ENCODE measurements around the gene PLGRKT. TPM values are rescaled to one million over a fixed set of nuclear protein-coding genes. Genes with fewer than 3 reads are reported as not detected.
A peak's percentile ranks its signal among the peaks of the same experiment; 100 is the strongest.
"Not testable (repeated sequence)": the region's sequence is repeated elsewhere in the genome, so short reads cannot be mapped to it uniquely, and the experiment has no call there.

PLGRKT gene
- total RNA-seq, 5 donors from 2014 or later (not counting 1 experiment from before 2014, with no cell fraction given), result 15.4 to 21.3 (median 19.3) TPM

DNA sequence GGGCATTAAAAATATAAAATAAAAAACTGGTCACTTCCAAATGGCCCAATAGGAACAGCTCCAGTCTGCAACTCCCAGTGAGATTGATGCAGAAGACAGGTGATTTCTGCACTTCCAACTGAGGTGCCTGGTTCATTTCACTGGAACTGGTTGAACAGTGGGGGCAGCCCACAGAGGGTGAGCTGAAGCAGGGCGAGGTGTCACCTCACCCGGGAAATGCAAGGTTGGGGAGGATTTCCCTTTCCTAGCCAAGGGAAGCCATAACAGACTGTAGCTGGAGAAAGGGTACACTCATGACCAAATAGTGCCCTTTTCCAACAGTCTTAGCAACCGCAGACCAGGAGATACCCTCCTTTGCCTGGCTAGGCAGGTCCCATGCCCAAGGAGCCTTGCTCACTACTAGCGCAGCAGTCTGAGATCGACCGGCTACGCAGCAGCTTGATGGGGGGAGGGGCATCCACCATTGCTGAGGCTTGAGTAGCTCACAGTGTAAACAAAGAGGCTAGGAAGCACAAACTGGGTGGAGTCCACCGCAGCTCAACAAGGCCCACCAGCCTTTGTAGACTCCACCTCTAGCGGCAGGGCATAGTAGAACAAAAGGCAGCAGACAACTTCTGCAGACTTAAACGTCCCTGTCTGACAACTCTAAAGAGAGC is 110.7 kb downstream of the PLGRKT start:
- H3K4me3 Mint-ChIP-seq, result peak overlapping the region in 1 of 3 donors; percentile 69
- peak overlapping the region; percentile 58 to 73 for H3K27ac Mint-ChIP-seq
- H3K27me3 Mint-ChIP-seq, result no peaks in the 10 kb centered on the region
- peak overlapping the region; percentile 60 for H3K27ac ChIP-seq (ENCODE audit: low read length)
- 64% methylated on average over 9 of the region's 10 CpGs for WGBS (ENCODE audit: insufficient coverage)
- no peaks in the 10 kb centered on the region for H3K27me3 ChIP-seq (replicated peaks in 1 of 2; ENCODE audit: control insufficient read depth in 2 of 2, extremely low read depth in 1 of 2, insufficient read depth in 2 of 2, low read length in 1 of 2)
- ATAC-seq (replicated peaks in 1 of 4) (peak; percentile 83 to 94 (median 86)), DNase-seq (peak in 33 of 35 experiments; percentile 3 to 82 (median 51))
- ChIA-PET CTCF (interaction anchor here (0.7 to 1.5 kb wide), 6 partner anchors 9 to 676 kb away, joined by 3 to 6 read pairs (median 3); no protein-coding TSS in a partner anchor), POLR2A (interaction anchor here in 1 of 2 donors (0.8 to 0.9 kb wide), 2 partner anchors 10 to 141 kb away, joined by 3 read pairs; no protein-coding TSS in a partner anchor)
- H3K36me3 ChIP-seq (ENCODE audit: control insufficient read depth in 2 of 2, extremely low read depth in 1 of 2, insufficient read depth in 1 of 2, low read length in 1 of 2), result no peaks in the 10 kb centered on the region
- peaks cover 49% of the 10 kb centered on the region for H3K36me3 Mint-ChIP-seq
- peak overlapping the region in 1 of 2 donors; percentile 3 for H3K4me3 ChIP-seq (ENCODE audit: control insufficient read depth in 1 of 2, extremely low read depth in 1 of 2, low read length in 1 of 2)
- no peaks in the 10 kb centered on the region for H3K9me3 ChIP-seq
- peaks cover 16 to 18% of the 10 kb centered on the region in 2 experiments for H3K4me1 ChIP-seq (ENCODE audit: control insufficient read depth in 1 of 2, extremely low read depth in 1 of 2, insufficient read depth in 2 of 2, low read length in 2 of 2)
- H3K9me3 Mint-ChIP-seq, result peaks cover 0 to 6% (median 0%) of the 10 kb centered on the region in 3 donors
- H3K4me1 Mint-ChIP-seq, result peaks cover 34 to 54% (median 44%) of the 10 kb centered on the region in 3 donors

DNA sequence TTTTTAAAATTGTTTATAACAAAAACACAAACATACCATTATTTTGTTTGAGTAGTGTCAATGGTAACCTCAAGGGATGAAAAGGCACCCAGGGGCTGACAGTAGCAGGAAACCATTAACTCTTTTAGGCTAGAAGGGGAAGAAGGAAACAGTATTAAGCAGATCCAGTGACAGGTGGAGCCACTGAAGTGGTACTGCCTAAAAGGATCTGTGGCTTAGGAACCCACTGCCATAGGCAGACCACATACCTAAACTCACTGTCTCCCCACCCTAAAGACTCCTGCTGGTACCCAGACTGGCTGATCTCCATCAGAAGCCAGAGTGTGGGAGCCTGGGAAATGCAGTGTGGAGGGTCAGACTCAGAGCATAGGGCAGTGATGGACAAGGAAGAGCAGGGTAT is 111.5 kb downstream of the PLGRKT start:
- POLR2A ChIA-PET, result no interaction called here
- Mint-ChIP-seq H3K9me3 (peaks cover 0 to 6% (median 0%) of the 10 kb centered on the region in 3 donors), H3K4me1 (peaks cover 39 to 62% (median 51%) of the 10 kb centered on the region in 3 donors), H3K4me3 (peak overlapping the region in 1 of 3 donors; percentile 69), H3K27ac (peak overlapping the region; percentile 39 to 71), H3K27me3 (no peaks in the 10 kb centered on the region), H3K36me3 (peaks cover 42% of the 10 kb centered on the region)
- H3K36me3 ChIP-seq (ENCODE audit: control insufficient read depth in 2 of 2, extremely low read depth in 1 of 2, insufficient read depth in 1 of 2, low read length in 1 of 2), result no peaks in the 10 kb centered on the region
- H3K9me3 ChIP-seq, result no peaks in the 10 kb centered on the region
- H3K4me1 ChIP-seq (ENCODE audit: control insufficient read depth in 1 of 2, extremely low read depth in 1 of 2, insufficient read depth in 2 of 2, low read length in 2 of 2), result peaks cover 16 to 18% of the 10 kb centered on the region in 2 experiments
- no peaks in the 10 kb centered on the region for H3K27me3 ChIP-seq (replicated peaks in 1 of 2; ENCODE audit: control insufficient read depth in 2 of 2, extremely low read depth in 1 of 2, insufficient read depth in 2 of 2, low read length in 1 of 2)
- DNase-seq, result no peak
- no peak overlapping the region for H3K4me3 ChIP-seq (ENCODE audit: control insufficient read depth in 1 of 2, extremely low read depth in 1 of 2, low read length in 1 of 2)
- no peak for ATAC-seq (replicated peaks in 1 of 4)
- no peak overlapping the region for H3K27ac ChIP-seq (ENCODE audit: low read length)
- CTCF ChIA-PET, result interaction anchor here in 1 of 2 donors (1.1 to 1.5 kb wide), 3 partner anchors 51 to 140 kb away, joined by 3 to 6 read pairs (median 3); no protein-coding TSS in a partner anchor

DNA sequence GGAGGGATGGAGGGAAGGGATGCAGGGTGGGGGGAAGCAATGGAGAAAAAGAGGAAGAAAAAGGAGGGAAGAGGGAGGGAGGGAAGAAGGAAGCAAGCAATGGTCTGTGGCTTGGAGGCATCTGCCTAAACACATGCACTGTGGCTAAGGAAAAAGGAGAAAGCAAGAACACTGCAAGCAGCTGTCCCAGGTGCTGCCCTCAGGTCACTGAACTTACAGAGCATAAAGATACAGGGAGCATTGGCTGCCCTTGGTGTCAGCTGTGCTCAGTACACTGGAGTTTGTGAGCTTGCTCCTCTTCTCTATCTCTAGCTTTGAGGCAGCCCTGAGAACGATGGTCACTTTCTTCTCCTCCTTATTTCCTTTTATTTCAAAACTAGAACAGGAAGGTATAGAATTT is 116.1 kb downstream of the PLGRKT start:
- not testable (repeated sequence) for DNase-seq; H3K36me3 ChIP-seq (ENCODE audit: control insufficient read depth in 2 of 2, extremely low read depth in 1 of 2, insufficient read depth in 1 of 2, low read length in 1 of 2); ATAC-seq (replicated peaks in 1 of 4); H3K9me3 ChIP-seq; H3K27ac ChIP-seq (ENCODE audit: low read length); H3K4me1 ChIP-seq (ENCODE audit: control insufficient read depth in 1 of 2, extremely low read depth in 1 of 2, insufficient read depth in 2 of 2, low read length in 2 of 2); H3K4me3 ChIP-seq (ENCODE audit: control insufficient read depth in 1 of 2, extremely low read depth in 1 of 2, low read length in 1 of 2); H3K27me3 Mint-ChIP-seq; H3K27me3 ChIP-seq (replicated peaks in 1 of 2; ENCODE audit: control insufficient read depth in 2 of 2, extremely low read depth in 1 of 2, insufficient read depth in 2 of 2, low read length in 1 of 2); H3K27ac Mint-ChIP-seq; H3K4me3 Mint-ChIP-seq; H3K9me3 Mint-ChIP-seq
- peaks cover 31% of the 10 kb centered on the region for H3K36me3 Mint-ChIP-seq
- CTCF ChIA-PET, result interaction anchor here in 1 of 2 donors (0.6 to 1.4 kb wide), 3 partner anchors 116 to 279 kb away, joined by 3 to 4 read pairs (median 3); partner anchors contain the start of gene PLGRKT
- peaks cover 17 to 29% (median 28%) of the 10 kb centered on the region in 3 donors for H3K4me1 Mint-ChIP-seq
- no CpG with 5 or more reads among the region's 1 CpG for WGBS (ENCODE audit: insufficient coverage)
- POLR2A ChIA-PET, result interaction anchor here (0.6 to 0.7 kb wide), 2 partner anchors 11 to 31 kb away, joined by 3 read pairs; no protein-coding TSS in a partner anchor

DNA sequence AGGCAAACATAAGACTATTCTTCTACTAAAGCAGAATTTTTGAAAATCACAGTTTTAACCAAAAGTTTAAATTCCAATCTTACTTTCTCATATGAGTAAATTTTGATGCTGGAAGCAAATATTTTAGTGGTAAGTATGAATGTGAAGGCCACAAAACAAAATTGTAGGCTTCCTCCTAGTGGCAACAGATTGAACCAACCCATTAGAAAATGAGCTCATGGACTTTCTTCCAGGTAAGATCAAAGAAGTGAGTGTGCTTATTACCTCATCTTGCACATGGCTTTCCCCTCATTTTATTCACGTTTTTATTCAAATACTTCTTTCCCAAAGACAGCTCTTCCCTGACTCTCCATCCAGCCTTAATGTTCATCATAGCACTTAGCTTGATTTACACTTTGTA is 116.7 kb downstream of the PLGRKT start:
- ATAC-seq (replicated peaks in 1 of 4) (peak in 1 of 4 experiments; percentile 32), DNase-seq (peak in 1 of 35 experiments; percentile 21)
- 33% methylated on average over 1 of the region's 1 CpG for WGBS (ENCODE audit: insufficient coverage)
- no peaks in the 10 kb centered on the region for H3K9me3 Mint-ChIP-seq
- Histone ChIP-seq H3K4me3 (ENCODE audit: control insufficient read depth in 1 of 2, extremely low read depth in 1 of 2, low read length in 1 of 2) (no peak overlapping the region), H3K9me3 (no peaks in the 10 kb centered on the region), H3K4me1 (ENCODE audit: control insufficient read depth in 1 of 2, extremely low read depth in 1 of 2, insufficient read depth in 2 of 2, low read length in 2 of 2) (peaks cover 0 to 4% of the 10 kb centered on the region in 2 experiments), H3K36me3 (ENCODE audit: control insufficient read depth in 2 of 2, extremely low read depth in 1 of 2, insufficient read depth in 1 of 2, low read length in 1 of 2) (no peaks in the 10 kb centered on the region), H3K27me3 (replicated peaks in 1 of 2; ENCODE audit: control insufficient read depth in 2 of 2, extremely low read depth in 1 of 2, insufficient read depth in 2 of 2, low read length in 1 of 2) (no peaks in the 10 kb centered on the region), H3K27ac (ENCODE audit: low read length) (no peak overlapping the region)
- no peaks in the 10 kb centered on the region for H3K27me3 Mint-ChIP-seq
- peaks cover 12 to 24% (median 23%) of the 10 kb centered on the region in 3 donors for H3K4me1 Mint-ChIP-seq
- POLR2A ChIA-PET, result interaction anchor here (0.6 to 0.7 kb wide), 2 partner anchors 12 to 31 kb away, joined by 3 read pairs; no protein-coding TSS in a partner anchor
- CTCF ChIA-PET, result interaction anchor here in 1 of 2 donors (0.6 to 1.4 kb wide), 3 partner anchors 117 to 280 kb away, joined by 3 to 4 read pairs (median 3); partner anchors contain the start of gene PLGRKT
- H3K27ac Mint-ChIP-seq, result no peak overlapping the region
- peaks cover 31% of the 10 kb centered on the region for H3K36me3 Mint-ChIP-seq
- H3K4me3 Mint-ChIP-seq, result no peak overlapping the region

DNA sequence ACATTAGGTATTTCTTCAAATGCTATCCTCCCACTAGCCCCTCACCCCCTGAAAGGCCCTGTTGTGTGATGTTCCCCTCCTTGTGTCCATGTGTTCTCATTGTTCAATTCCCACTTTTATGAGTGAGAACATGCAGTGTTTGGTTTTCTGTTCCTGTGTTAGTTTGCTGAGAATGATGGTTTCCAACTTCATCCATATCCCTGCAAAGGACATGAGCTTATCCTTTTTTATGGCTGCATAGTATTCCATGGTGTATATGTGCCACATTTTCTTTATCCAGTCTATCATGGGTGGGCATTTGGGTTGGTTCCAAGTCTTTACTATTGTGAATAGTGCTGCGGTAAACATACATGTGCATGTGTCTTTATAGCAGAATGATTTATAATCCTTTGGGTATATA is 121.3 kb downstream of the PLGRKT start:
- H3K27me3 ChIP-seq (replicated peaks in 1 of 2; ENCODE audit: control insufficient read depth in 2 of 2, extremely low read depth in 1 of 2, insufficient read depth in 2 of 2, low read length in 1 of 2); CTCF ChIA-PET; H3K4me3 ChIP-seq (ENCODE audit: control insufficient read depth in 1 of 2, extremely low read depth in 1 of 2, low read length in 1 of 2); POLR2A ChIA-PET; H3K27ac ChIP-seq (ENCODE audit: low read length); DNase-seq; H3K27ac Mint-ChIP-seq; H3K4me1 Mint-ChIP-seq; H3K27me3 Mint-ChIP-seq; H3K4me3 Mint-ChIP-seq; H3K9me3 ChIP-seq; H3K36me3 ChIP-seq (ENCODE audit: control insufficient read depth in 2 of 2, extremely low read depth in 1 of 2, insufficient read depth in 1 of 2, low read length in 1 of 2); ATAC-seq (replicated peaks in 1 of 4); H3K4me1 ChIP-seq (ENCODE audit: control insufficient read depth in 1 of 2, extremely low read depth in 1 of 2, insufficient read depth in 2 of 2, low read length in 2 of 2): not testable (repeated sequence)
- WGBS (ENCODE audit: insufficient coverage), result no CpG with 5 or more reads among the region's 1 CpG
- Mint-ChIP-seq H3K9me3 (peaks cover 7 to 15% (median 10%) of the 10 kb centered on the region in 3 donors), H3K36me3 (peaks cover 59% of the 10 kb centered on the region)

DNA sequence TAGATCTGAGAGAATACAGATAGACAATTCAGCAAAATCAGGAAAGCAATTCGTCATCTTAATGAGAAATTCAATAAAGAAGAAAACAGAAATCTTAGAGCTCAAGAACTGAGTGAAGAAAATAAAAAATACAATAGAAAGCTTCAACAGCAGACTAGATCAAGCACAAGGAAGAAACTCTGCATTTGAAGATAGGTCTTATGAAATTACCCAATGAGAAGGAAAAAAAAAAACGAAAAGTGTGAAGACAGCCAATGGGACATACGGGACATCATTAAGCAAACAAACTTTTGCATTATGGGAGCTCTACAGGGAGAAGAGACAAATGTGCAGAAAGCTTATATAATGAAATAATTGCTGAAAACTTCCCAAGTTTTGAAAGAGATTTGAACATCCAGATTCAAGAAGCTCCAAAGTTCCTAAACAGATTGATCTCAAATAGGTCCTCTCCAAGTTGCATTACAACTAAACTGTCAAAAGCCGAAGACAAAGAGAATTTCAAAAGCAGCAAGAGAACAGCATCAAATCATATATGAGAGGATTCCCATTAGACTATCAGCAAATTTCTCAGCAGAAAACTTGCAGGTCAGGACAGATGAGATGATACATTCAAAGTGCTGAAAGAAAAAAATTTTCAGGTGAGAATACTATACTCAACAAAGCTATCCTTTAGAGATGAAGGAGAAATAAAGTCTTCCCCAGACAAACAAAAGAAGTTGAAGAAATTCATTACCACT is 122.4 kb downstream of the PLGRKT start:
- Mint-ChIP-seq H3K27ac (no peak overlapping the region), H3K4me3 (no peak overlapping the region), H3K4me1 (no peaks in the 10 kb centered on the region), H3K9me3 (peaks cover 7 to 15% (median 10%) of the 10 kb centered on the region in 3 donors), H3K36me3 (peaks cover 60% of the 10 kb centered on the region), H3K27me3 (no peaks in the 10 kb centered on the region)
- 50% methylated on average over 2 of the region's 4 CpGs for WGBS (ENCODE audit: insufficient coverage)
- no peak overlapping the region for H3K27ac ChIP-seq (ENCODE audit: low read length)
- POLR2A ChIA-PET, result interaction anchor here in 1 of 2 donors (0.6 kb wide), 1 partner anchor 33 kb away, joined by 3 read pairs; no protein-coding TSS in a partner anchor
- DNase-seq (no peak), ATAC-seq (replicated peaks in 1 of 4) (no peak)
- CTCF ChIA-PET, result interaction anchor here (0.6 to 0.7 kb wide), 3 partner anchors 427 to 679 kb away, joined by 3 read pairs; no protein-coding TSS in a partner anchor
- no peaks in the 10 kb centered on the region for H3K27me3 ChIP-seq (replicated peaks in 1 of 2; ENCODE audit: control insufficient read depth in 2 of 2, extremely low read depth in 1 of 2, insufficient read depth in 2 of 2, low read length in 1 of 2)
- no peak overlapping the region for H3K4me3 ChIP-seq (ENCODE audit: control insufficient read depth in 1 of 2, extremely low read depth in 1 of 2, low read length in 1 of 2)
- no peaks in the 10 kb centered on the region for H3K4me1 ChIP-seq (ENCODE audit: control insufficient read depth in 1 of 2, extremely low read depth in 1 of 2, insufficient read depth in 2 of 2, low read length in 2 of 2)
- H3K9me3 ChIP-seq, result peaks cover 2% of the 10 kb centered on the region
- no peaks in the 10 kb centered on the region for H3K36me3 ChIP-seq (ENCODE audit: control insufficient read depth in 2 of 2, extremely low read depth in 1 of 2, insufficient read depth in 1 of 2, low read length in 1 of 2)

Data from T-cell (primary cell).